HEK293T (cell line): ENCODE results near the gene ARHGAP22.

Source experiments
- CTCF ChIA-PET: fragments of 350-600 bp; formaldehyde crosslinking; extraction: SDS; loops from one replicate; lab custom pipeline; 2021; ENCODE audit warnings: antibody characterized with exemption, inconsistent platforms; lab: Yijun Ruan, JAX
- POLR2A ChIA-PET: fragments of 350-600 bp; formaldehyde crosslinking; extraction: SDS; loops from one replicate; lab custom pipeline; 2020; ENCODE audit warnings: antibody characterized with exemption, inconsistent platforms; lab: Yijun Ruan, JAX
- DNase-seq: peaks from one replicate; pipeline ENCODE4 v3.0.0; 2012; ENCODE audit warnings: mixed read lengths; ENCODE audit errors: extremely low spot score
- ARNT ChIP-seq: fragments of 450-650 bp; IDR thresholded peaks from 2 replicates; pipeline ENCODE4 v1.6.1; 2017; ENCODE audit warnings: mild to moderate bottlenecking
- BHLHE40 ChIP-seq: fragments of 450-650 bp; IDR thresholded peaks from 2 replicates; pipeline ENCODE4 v1.6.1; 2016; ENCODE audit warnings: mild to moderate bottlenecking, moderate library complexity, borderline replicate concordance
- CTBP1 ChIP-seq: fragments of 450-650 bp; IDR thresholded peaks from 2 replicates; pipeline ENCODE4 v1.6.1; 2016; ENCODE audit warnings: borderline replicate concordance
- ELF4 ChIP-seq: fragments of 450-650 bp; IDR thresholded peaks from 2 replicates; pipeline ENCODE4 v1.6.1; 2017; ENCODE audit warnings: antibody characterized with exemption
- FOXA1 ChIP-seq: fragments of 450-650 bp; IDR thresholded peaks from 2 replicates; pipeline ENCODE4 v1.6.1; 2016; ENCODE audit warnings: mild to moderate bottlenecking
- FOXK2 ChIP-seq: fragments of 450-650 bp; IDR thresholded peaks from 2 replicates; pipeline ENCODE4 v1.6.1; 2016; ENCODE audit warnings: mild to moderate bottlenecking
- FOXM1 ChIP-seq: fragments of 450-650 bp; IDR thresholded peaks from 2 replicates; pipeline ENCODE4 v1.6.1; 2017; ENCODE audit warnings: mild to moderate bottlenecking, borderline replicate concordance
- HDGF ChIP-seq: fragments of 450-650 bp; IDR thresholded peaks from 2 replicates; pipeline ENCODE4 v1.6.1; 2017; ENCODE audit warnings: antibody characterized with exemption, borderline replicate concordance
- L3MBTL2 ChIP-seq: fragments of 450-650 bp; conservative IDR thresholded peaks from 2 replicates; pipeline ENCODE4 v1.6.1; 2016; ENCODE audit warnings: mild to moderate bottlenecking
- LEF1 ChIP-seq: fragments of 450-650 bp; IDR thresholded peaks from 2 replicates; pipeline ENCODE4 v1.6.1; 2017; ENCODE audit warnings: mild to moderate bottlenecking, borderline replicate concordance
- NFRKB ChIP-seq: fragments of 450-650 bp; IDR thresholded peaks from 2 replicates; pipeline ENCODE4 v1.6.1; 2016; ENCODE audit warnings: mild to moderate bottlenecking, moderate library complexity
- SP1 ChIP-seq: fragments of 450-650 bp; IDR thresholded peaks from 2 replicates; pipeline ENCODE4 v1.6.1; 2017
- SUZ12 ChIP-seq: fragments of 450-650 bp; IDR thresholded peaks from 2 replicates; pipeline ENCODE4 v1.6.1; 2016; ENCODE audit warnings: mild to moderate bottlenecking
- TARDBP ChIP-seq: fragments of 450-650 bp; IDR thresholded peaks from 2 replicates; pipeline ENCODE4 v1.6.1; 2016
- ZNF384 ChIP-seq: fragments of 450-650 bp; IDR thresholded peaks from 2 replicates; pipeline ENCODE4 v1.6.1; 2016
- TF ChIP-seq, protein P1 (sequence below): fragments of 450-650 bp; IDR thresholded peaks from 2 replicates; pipeline ENCODE4 v1.6.1; 2016

Gene ARHGAP22

DNA sequence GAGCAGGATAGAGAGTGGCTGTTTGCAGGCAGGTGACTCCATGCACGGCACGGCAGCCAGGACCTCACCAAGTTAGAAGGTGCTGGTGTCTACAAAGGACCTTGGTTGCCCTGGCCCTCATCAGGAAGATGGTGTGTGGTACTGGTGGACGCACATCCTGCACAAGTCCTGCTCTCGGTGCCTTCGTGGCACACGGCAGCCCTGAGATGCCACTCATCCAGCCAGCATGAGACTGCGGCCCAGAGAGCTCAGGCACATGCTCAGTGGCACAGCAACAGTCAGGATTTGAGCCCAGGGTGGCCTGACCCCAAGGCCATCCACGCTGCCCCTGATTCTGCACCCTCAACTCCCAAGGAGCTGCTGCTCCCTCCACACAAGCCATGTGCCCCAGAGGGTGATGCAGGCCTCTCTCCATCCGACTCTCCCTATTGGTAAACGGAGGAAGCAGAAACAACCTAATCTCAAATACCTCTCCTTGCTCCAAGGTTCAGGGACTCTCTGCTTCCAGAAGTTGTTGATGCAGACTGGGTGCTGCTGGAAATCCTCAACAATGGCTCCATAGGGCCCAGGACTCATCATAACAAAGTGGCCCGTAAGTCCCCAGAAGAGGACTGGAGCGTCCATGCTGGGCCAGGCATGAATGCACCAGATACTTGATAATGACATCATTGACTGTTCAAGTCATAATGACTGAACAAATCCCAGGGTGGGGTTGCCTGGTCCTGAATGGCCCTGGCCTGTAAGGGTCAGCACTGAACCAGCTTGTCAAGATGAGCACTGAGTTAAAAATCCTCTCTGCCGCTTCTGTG lies 93.6 kb downstream of the ARHGAP22 start:
- ChIA-PET CTCF (no interaction called here), POLR2A (no interaction called here)
- DNase-seq, result no peak
- TF ChIP-seq FOXK2 (no peak), ZNF384 (no peak), L3MBTL2 (no peak), SP1 (no peak), BHLHE40 (no peak), LEF1 (no peak), CTBP1 (no peak), ELF4 (no peak), TARDBP (no peak), FOXM1 (no peak), FOXA1 (no peak), NFRKB (no peak), SUZ12 (no peak), HDGF (no peak), ARNT (no peak)

DNA sequence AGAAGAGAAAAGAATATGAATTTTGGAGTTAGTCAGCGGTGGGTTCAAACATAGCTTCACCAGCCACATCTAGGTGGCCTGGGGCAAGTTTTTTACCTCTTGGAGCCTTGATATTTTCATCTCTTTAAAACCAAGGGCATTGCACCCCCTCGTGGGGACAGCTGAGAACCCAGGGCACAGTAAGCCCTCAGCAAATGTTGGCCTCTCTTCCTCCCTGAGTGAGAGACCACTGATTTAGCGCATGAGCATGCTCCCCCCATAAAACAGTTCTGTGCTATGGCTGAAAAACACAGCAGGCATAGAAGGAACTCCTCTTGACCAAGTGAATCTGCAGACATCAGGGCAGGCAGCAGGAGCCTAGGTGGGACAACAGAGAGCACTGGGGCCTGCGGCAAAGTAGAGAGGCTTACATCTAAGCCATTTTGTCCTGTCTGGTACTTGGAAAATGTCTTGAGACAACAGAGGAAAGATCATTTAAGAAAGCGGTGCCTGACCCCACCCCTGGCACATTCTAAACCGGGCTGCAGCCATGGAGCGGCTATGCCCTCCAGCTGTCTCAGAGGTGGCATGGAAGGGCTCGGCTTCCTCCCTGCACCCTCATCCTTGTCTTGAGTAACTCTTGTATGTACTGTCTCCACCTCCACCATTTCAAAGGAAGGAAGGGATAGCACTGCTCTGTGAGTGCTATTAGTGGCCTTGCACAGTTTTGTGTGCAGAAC lies 94.7 kb downstream of the ARHGAP22 start:
- ChIA-PET CTCF (no interaction called here), POLR2A (no interaction called here)
- TF ChIP-seq CTBP1, result no peak
- TF ChIP-seq FOXM1, result no peak
- TF ChIP-seq ZNF384, result no peak
- TF ChIP-seq ARNT, result no peak
- no peak for TF ChIP-seq BHLHE40
- no peak for TF ChIP-seq NFRKB
- no peak for TF ChIP-seq HDGF
- TF ChIP-seq, protein P1, sequence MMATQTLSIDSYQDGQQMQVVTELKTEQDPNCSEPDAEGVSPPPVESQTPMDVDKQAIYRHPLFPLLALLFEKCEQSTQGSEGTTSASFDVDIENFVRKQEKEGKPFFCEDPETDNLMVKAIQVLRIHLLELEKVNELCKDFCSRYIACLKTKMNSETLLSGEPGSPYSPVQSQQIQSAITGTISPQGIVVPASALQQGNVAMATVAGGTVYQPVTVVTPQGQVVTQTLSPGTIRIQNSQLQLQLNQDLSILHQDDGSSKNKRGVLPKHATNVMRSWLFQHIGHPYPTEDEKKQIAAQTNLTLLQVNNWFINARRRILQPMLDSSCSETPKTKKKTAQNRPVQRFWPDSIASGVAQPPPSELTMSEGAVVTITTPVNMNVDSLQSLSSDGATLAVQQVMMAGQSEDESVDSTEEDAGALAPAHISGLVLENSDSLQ, result no peak
- no peak for TF ChIP-seq ELF4
- no peak for TF ChIP-seq SUZ12
- no peak for TF ChIP-seq SP1
- TF ChIP-seq L3MBTL2, result no peak
- peak; percentile 21 for DNase-seq

- TF ChIP-seq, protein P1, result no peak
- TF ChIP-seq FOXA1 (no peak), ARNT (no peak), HDGF (no peak), BHLHE40 (no peak), FOXK2 (no peak), SUZ12 (no peak), LEF1 (no peak), TARDBP (no peak), CTBP1 (no peak), SP1 (no peak), NFRKB (no peak), ELF4 (no peak), L3MBTL2 (no peak), ZNF384 (no peak), FOXM1 (no peak)
- DNase-seq, result no peak
- CTCF ChIA-PET, result interaction anchor here (0.8 kb wide), 1 partner anchor 143 kb away, joined by 3 read pairs; no protein-coding TSS in a partner anchor
- POLR2A ChIA-PET, result no interaction called here
Measured at GRCh38 chr10:48508791-48509772, 95.8 kb downstream of the ARHGAP22 start.

- ChIA-PET CTCF (interaction anchor here (0.8 kb wide), 1 partner anchor 142 kb away, joined by 3 read pairs; no protein-coding TSS in a partner anchor), POLR2A (no interaction called here)
- TF ChIP-seq SUZ12 (no peak), FOXA1 (no peak), LEF1 (no peak), ZNF384 (no peak), NFRKB (no peak)
- DNase-seq, result no peak
Measured at GRCh38 chr10:48507933-48508790, 96.7 kb downstream of the ARHGAP22 start.

GRCh38 chr10:48507494-48507893 lies 97.4 kb downstream of the ARHGAP22 start:
- DNase-seq, result no peak
- ChIA-PET CTCF (no interaction called here), POLR2A (no interaction called here)
- TF ChIP-seq ELF4 (no peak), FOXM1 (no peak), NFRKB (no peak), FOXK2 (no peak), CTBP1 (no peak), TARDBP (no peak), LEF1 (no peak), FOXA1 (no peak), ARNT (no peak), SUZ12 (no peak), SP1 (no peak), ZNF384 (no peak), BHLHE40 (no peak), L3MBTL2 (no peak), HDGF (no peak)
- TF ChIP-seq, protein P1, result no peak
